Activated effector memory CD4-positive, alpha-beta T cell treated with Interleukin-2 at 50 U/mL for 16 hours (primary cell): Measurements from ENCODE around the gene PHF13.
"Not testable (repeated sequence)": the region's sequence is repeated elsewhere in the genome, so short reads cannot be mapped to it uniquely, and the experiment has no call there.

Experiments
- DNase-seq: peaks from one replicate; pipeline ENCODE4 v3.0.0-alpha.2; 2020

PHF13 gene

GRCh38 chr1:6587261-6588005, 26.1 kb upstream of the PHF13 start:
- no peak for DNase-seq

GRCh38 chr1:6588128-6588892, 25.2 kb upstream of the PHF13 start:
- DNase-seq: no peak

GRCh38 chr1:6588893-6589520, 24.5 kb upstream of the PHF13 start:
- DNase-seq: no peak

GRCh38 chr1:6590046-6590445, 23.5 kb upstream of the PHF13 start:
- DNase-seq: no peak

GRCh38 chr1:6591222-6591621, 22.3 kb upstream of the PHF13 start:
- DNase-seq: no peak

GRCh38 chr1:6591644-6592043, 21.9 kb upstream of the PHF13 start:
- DNase-seq: no peak

GRCh38 chr1:6592441-6592840, 21.1 kb upstream of the PHF13 start:
- no peak for DNase-seq

GRCh38 chr1:6592865-6593593, 20.5 kb upstream of the PHF13 start:
- no peak for DNase-seq

GRCh38 chr1:6593810-6594209, 19.7 kb upstream of the PHF13 start:
- DNase-seq: no peak

GRCh38 chr1:6594977-6595740, 18.4 kb upstream of the PHF13 start:
- no peak for DNase-seq

- DNase-seq: no peak
These were observed 17.2 kb upstream of the PHF13 start for GRCh38 chr1:6596351-6596750.

- DNase-seq: no peak
These were observed 16.4 kb upstream of the PHF13 start for GRCh38 chr1:6596886-6597776.

- DNase-seq: no peak
These were observed 15.8 kb upstream of the PHF13 start for GRCh38 chr1:6597777-6598131.

- DNase-seq: peak; percentile 36
These were observed 14.2 kb upstream of the PHF13 start for GRCh38 chr1:6599141-6599975.

GRCh38 chr1:6599991-6600390, 13.5 kb upstream of the PHF13 start:
- DNase-seq: not testable (repeated sequence)

GRCh38 chr1:6600410-6601048, 13.0 kb upstream of the PHF13 start:
- no peak for DNase-seq

GRCh38 chr1:6601049-6601922, 12.2 kb upstream of the PHF13 start:
- peak; percentile 71 for DNase-seq

GRCh38 chr1:6601923-6602668, 11.4 kb upstream of the PHF13 start:
- no peak for DNase-seq
